HepG2 (cell line): ENCODE data around the gene TCP11X2. TPM values are rescaled to one million over a fixed set of nuclear protein-coding genes. Genes with fewer than 3 reads are reported as not detected.

Experiments used
- ATAC-seq: fragments of 200-7000 bp; cut with Tn5 transposase; 3 replicates; pipeline ENCODE4 v1.9.1; 2020; ENCODE audit warnings: mild to moderate bottlenecking, moderate library complexity
- BruUV-seq: library from RNA; stranded (reverse); fragments of 400-500 nt; replicated peaks from 2 replicates; lab custom pipeline; 2021; lab: Mats Ljungman, UMichigan
- CTCF ChIA-PET: fragments of 300-600 bp; formaldehyde crosslinking; extraction: SDS; loops from one replicate; lab custom pipeline; 2021; ENCODE audit warnings: low total read pairs, inconsistent platforms, low intra/inter-chr PET ratio; lab: Yijun Ruan, JAX
- POLR2A ChIA-PET: fragments of 350-600 bp; sonication (Branson Sonifier 250); formaldehyde crosslinking; loops from one replicate; lab custom pipeline; 2020; ENCODE audit warnings: antibody characterized with exemption, inconsistent platforms; lab: Yijun Ruan, JAX
- DNase-seq: peaks from one replicate; pipeline ENCODE4 v3.0.0-alpha.2; 2015; ENCODE audit warnings: low spot score
- FAIRE-seq: peaks from 3 replicates; lab custom pipeline; 2011; peaks lifted over from hg19 to GRCh38; lab: Jason Lieb, UNC
- H2AFZ ChIP-seq: one replicate; pipeline ENCODE4 v1.6.1; 2011; ENCODE audit warnings: low read length, inconsistent platforms
- H3K27ac ChIP-seq: fragments of 300-600 bp; 3 replicates; pipeline ENCODE4 v1.8.0; 2011; ENCODE audit warnings: mixed run types, mild to moderate bottlenecking, mixed read lengths, low read length, inconsistent platforms; ENCODE audit not compliant: insufficient read depth; ENCODE audit errors: extremely low read length
- H3K27me3 ChIP-seq, 2 experiments: fragments of 200-600 bp in 1 of 2; 2 replicates in 1 of 2; 3 replicates in 1 of 2; pipeline versions ENCODE4 v1.6.0 to v1.8.0; 2011; ENCODE audit warnings: low read length in 2 of 2, mild to moderate bottlenecking in 2 of 2, moderate library complexity in 2 of 2, inconsistent platforms in 1 of 2; ENCODE audit not compliant: insufficient read depth in 2 of 2, control insufficient read depth in 1 of 2
- H3K36me3 ChIP-seq, 2 experiments: fragments of 200-600 bp in 1 of 2; replicated peaks in 1 of 2; 2 replicates in 1 of 2; 3 replicates in 1 of 2; pipeline versions ENCODE4 v1.5.1 to v1.8.0; 2011; ENCODE audit warnings: low read length in 2 of 2, inconsistent platforms in 1 of 2; ENCODE audit not compliant: insufficient read depth in 2 of 2, control insufficient read depth in 1 of 2
- H3K4me1 ChIP-seq: 2 replicates; pipeline ENCODE4 v1.5.1; 2012; ENCODE audit warnings: low read length, inconsistent platforms; ENCODE audit not compliant: insufficient read depth
- H3K4me2 ChIP-seq: 2 replicates; pipeline ENCODE4 v1.6.0; 2011; ENCODE audit warnings: low read depth, low read length, inconsistent platforms
- H3K4me3 ChIP-seq, 3 experiments: fragments of 200-600 bp in 1 of 3; sonication (generic), shearing (Covaris generic) in 1 of 3; replicated peaks in 1 of 3; 2 replicates each; pipeline ENCODE4 v1.5.1; 2011 to 2016; ENCODE audit warnings: low read length in 3 of 3, inconsistent platforms in 2 of 3, low read depth in 2 of 3, mild to moderate bottlenecking in 2 of 3, control low read depth in 1 of 3, mixed read lengths in 1 of 3; ENCODE audit not compliant: insufficient read depth in 1 of 3
- H3K79me2 ChIP-seq: one replicate; pipeline ENCODE4 v1.6.1; 2011; ENCODE audit warnings: low read length, inconsistent platforms; ENCODE audit not compliant: insufficient read depth
- H3K9ac ChIP-seq: 2 replicates; pipeline ENCODE4 v1.6.0; 2011; ENCODE audit warnings: mild to moderate bottlenecking, low read depth, low read length, inconsistent platforms; ENCODE audit not compliant: insufficient read depth
- H3K9me3 ChIP-seq: 2 replicates; pipeline ENCODE4 v1.5.1; 2012; ENCODE audit warnings: mild to moderate bottlenecking, low read length
- H4K20me1 ChIP-seq: 2 replicates; pipeline ENCODE4 v1.6.0; 2011; ENCODE audit warnings: inconsistent platforms, mild to moderate bottlenecking, low read length, moderate library complexity; ENCODE audit not compliant: insufficient read depth
- ADNP ChIP-seq: sonication (generic); formaldehyde crosslinking; IDR thresholded peaks from 2 replicates; pipeline ENCODE4 v1.4.0; 2020; ENCODE audit warnings: missing genetic modification reagents
- AHR ChIP-seq: IDR thresholded peaks from 2 replicates; pipeline ENCODE4 v1.6.1; 2018; ENCODE audit warnings: missing genetic modification reagents, missing compliant biosample characterization
- FLYWCH1 ChIP-seq: sonication (generic); formaldehyde crosslinking; IDR thresholded peaks from 2 replicates; pipeline ENCODE4 v1.8.1; 2023; ENCODE audit warnings: mild to moderate bottlenecking, missing genetic modification reagents
- HES4 ChIP-seq: sonication (generic); formaldehyde crosslinking; IDR thresholded peaks from 2 replicates; pipeline ENCODE4 v1.9.0; 2021; ENCODE audit warnings: mild to moderate bottlenecking, missing genetic modification reagents, borderline replicate concordance
- MAF1 ChIP-seq: sonication (generic); formaldehyde crosslinking; IDR thresholded peaks from 2 replicates; pipeline ENCODE4 v1.5.0; 2020; ENCODE audit warnings: missing genetic modification reagents, borderline replicate concordance
- MAFF ChIP-seq: IDR thresholded peaks from 2 replicates; pipeline ENCODE4 v1.6.1; 2011; ENCODE audit warnings: low read depth, low read length, improper control_type of control experiment
- MAFK ChIP-seq, 2 experiments: IDR thresholded peaks in 1 of 2; conservative IDR thresholded peaks in 1 of 2; 2 replicates each; pipeline ENCODE4 v1.6.1; 2011; ENCODE audit warnings: improper control_type of control experiment in 2 of 2, low read length in 2 of 2
- SIN3A ChIP-seq: IDR thresholded peaks from 2 replicates; pipeline ENCODE4 v1.6.1; 2011; ENCODE audit warnings: low read depth, mild to moderate bottlenecking, control low read depth, low read length, borderline replicate concordance
- ZMYM3 ChIP-seq: sonication (generic); formaldehyde crosslinking; IDR thresholded peaks from 2 replicates; pipeline ENCODE4 v1.5.1; 2020; ENCODE audit warnings: mild to moderate bottlenecking, missing genetic modification reagents
- ZNF10 ChIP-seq: sonication (generic); formaldehyde crosslinking; IDR thresholded peaks from 2 replicates; pipeline ENCODE4 v1.4.0; 2020; ENCODE audit warnings: mild to moderate bottlenecking, low read depth, missing genetic modification reagents, borderline replicate concordance
- WGBS: methylation state at CpG from one replicate; pipeline ENCODE4 v1.1.6; 2017; ENCODE audit warnings: low lambda C conversion rate; 5-methylcytosine and 5-hydroxymethylcytosine counted together
- in situ Hi-C: cut with HindIII; loops from 2 replicates; pipeline ENCODE4 v1.10.0; 2017; ENCODE audit warnings: low pct_unique_long_range_greater_than_20kb; ENCODE audit not compliant: extremely low pct_ligation_motif_present
- intact Hi-C: fragments of 100-400 bp; cut with micrococcal nuclease; formaldehyde crosslinking; loops from one replicate; pipeline ENCODE4 v1.10.0; 2022; ENCODE audit not compliant: unreplicated experiment
- polyA plus RNA-seq, 8 experiments: library from polyadenylated mRNA; depleted of rRNA in 3 of 8; stranded (reverse) in 7 of 8; unstranded in 1 of 8; fragments of >200 nt; fragmentation: Illumina TruSeq in 4 of 8; extraction: Trizol in 4 of 8; gene quantifications; 2 replicates each; pipeline versions ENCODE4 v1.2.1 to v1.2.3, GENCODE V29; 2011 to 2016; ENCODE audit warnings: low read depth in 4 of 8, missing spikeins in 1 of 8, mixed read lengths in 1 of 8; ENCODE audit not compliant: insufficient read depth in 1 of 8
- total RNA-seq, 5 experiments: library from RNA; depleted of rRNA; stranded (reverse); fragments of >200 nt; fragmentation: Illumina TruSeq; extraction: Trizol; gene quantifications; 2 replicates each; pipeline ENCODE4 v1.2.3, GENCODE V29; 2016; ENCODE audit warnings: low read depth in 1 of 5

The TCP11X2 gene
- total and polyA plus RNA-seq, 2 of the 13 experiments (the other 11 are each of a cell fraction or from before 2014, with no cell fraction given): not detected

DNA sequence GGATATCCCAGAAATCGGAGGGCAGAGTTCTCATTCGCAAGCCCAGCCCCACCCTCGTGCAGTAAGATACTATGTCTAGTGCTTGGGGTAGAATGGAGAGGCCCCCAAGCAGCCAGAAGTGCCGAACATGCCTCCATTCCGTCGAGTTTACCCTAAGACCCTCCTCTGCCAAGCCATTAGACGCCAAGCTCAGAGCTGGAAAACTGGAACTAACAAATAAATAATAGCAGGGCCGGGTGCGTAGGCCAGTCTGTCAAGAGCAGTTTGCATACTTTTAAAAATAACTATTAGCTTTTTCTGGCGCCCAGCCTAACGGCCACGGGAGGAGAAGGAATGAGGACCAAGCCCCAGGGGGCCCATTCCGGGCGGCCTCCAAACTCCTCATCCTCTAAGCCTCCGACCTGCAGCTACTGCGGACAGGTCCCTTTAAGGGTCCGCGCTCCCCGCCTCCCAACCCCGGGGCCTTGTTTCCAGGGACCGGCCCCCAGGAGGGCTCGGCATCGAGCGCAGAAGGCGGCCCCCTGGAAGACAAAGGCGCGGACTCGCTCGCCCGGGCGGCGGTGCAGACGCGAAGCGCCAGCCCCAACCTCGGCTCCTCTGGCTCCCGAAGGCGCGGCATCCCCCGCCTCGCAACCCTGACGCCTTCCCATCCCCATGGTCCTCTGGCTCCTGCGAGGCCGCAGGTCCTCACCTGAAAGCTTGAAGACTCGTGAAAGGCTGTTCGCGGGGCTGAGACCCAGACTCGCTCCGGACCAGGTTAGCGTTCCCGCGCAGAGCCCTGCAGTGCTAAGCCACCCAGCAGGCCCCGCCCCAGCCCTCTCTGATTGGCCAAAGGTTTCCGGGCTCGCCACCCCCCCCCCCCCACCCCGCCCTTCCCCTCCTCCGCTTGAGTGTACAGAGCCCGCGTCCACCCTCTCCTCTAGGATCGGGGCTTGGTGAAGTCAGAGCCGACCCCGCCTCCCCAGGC is 44.6 kb upstream of the TCP11X2 start, which contains the start of gene TMSB15A:
Gene TMSB15A, minus strand, starts transcription at position 765 of the 967 bp plus-strand sequence.
- no peaks in the 10 kb centered on the region for H3K36me3 ChIP-seq
- BruUV-seq: no TSS peak
- peak within 1 kb of the TSS in 1 of 3 experiments; percentile 52; a peak in 1 of 6 replicates for H3K4me3 ChIP-seq
- in situ Hi-C loops: no loop called here
- H3K4me1 ChIP-seq: no peaks in the 10 kb centered on the region
- peak; percentile 67 for ATAC-seq
- DNase-seq: no peak
- no peak for FAIRE-seq
- intact Hi-C loops: no loop called here
- no peak within 1 kb of the TSS for H3K27ac ChIP-seq
- WGBS: 40% methylated on average over 6 of the region's 62 CpGs
- TF ChIP-seq MAF1 (CRISPR knock-in tag) (no peak), AHR (CRISPR knock-in tag) (no peak), FLYWCH1 (no peak), HES4 (CRISPR knock-in tag) (no peak), ADNP (no peak), ZNF10 (CRISPR knock-in tag) (no peak)
- H3K9me3 ChIP-seq: no peaks in the 10 kb centered on the region
- peak within 1 kb of the TSS; percentile 32; the same call in 1 of the 2 replicates for H3K4me2 ChIP-seq
- H3K27me3 ChIP-seq: peaks cover 0 to 1% of the 10 kb centered on the region in 2 experiments; a peak in 1 of 5 replicates
- POLR2A ChIA-PET: no interaction called here
- no peak within 1 kb of the TSS for H2AFZ ChIP-seq
- no peak within 1 kb of the TSS for H3K9ac ChIP-seq
- no peaks in the 10 kb centered on the region for H4K20me1 ChIP-seq
- H3K79me2 ChIP-seq: no peaks in the 10 kb centered on the region
- CTCF ChIA-PET: no interaction called here

DNA sequence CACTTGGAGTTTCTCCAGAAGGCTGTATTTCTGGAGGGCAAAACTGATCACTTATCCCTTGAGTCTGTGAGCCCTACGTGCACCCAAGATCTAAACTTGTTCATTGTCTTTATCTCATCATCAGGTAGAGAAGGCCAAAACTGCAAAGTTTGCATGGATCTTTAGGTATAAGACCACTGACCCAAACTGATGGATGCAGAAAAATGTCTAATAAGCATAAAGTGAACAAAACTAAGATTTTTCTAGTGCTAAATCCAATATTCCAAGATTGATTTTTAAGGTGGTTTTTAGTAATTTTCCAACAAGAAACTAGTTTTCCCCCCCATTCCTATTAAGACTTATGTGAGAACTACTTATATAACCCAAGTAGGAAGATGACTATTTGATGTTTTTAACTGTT is 42.9 kb upstream of the TCP11X2 start:
- in situ Hi-C loops (no loop called here), intact Hi-C loops (no loop called here)
- POLR2A ChIA-PET: no interaction called here
- CTCF ChIA-PET: no interaction called here
- H3K4me1 ChIP-seq: no peaks in the 10 kb centered on the region
- H3K79me2 ChIP-seq: no peaks in the 10 kb centered on the region
- WGBS: 11% methylated on average over 1 of the region's 1 CpG
- no TSS peak for BruUV-seq
- no peak for FAIRE-seq
- H4K20me1 ChIP-seq: no peaks in the 10 kb centered on the region
- H3K4me3 ChIP-seq: no peak overlapping the region
- peaks cover 0 to 1% of the 10 kb centered on the region in 2 experiments; a peak in 1 of 5 replicates for H3K27me3 ChIP-seq
- H2AFZ ChIP-seq: no peak overlapping the region
- TF ChIP-seq MAFK (conservative IDR thresholded peaks at IDR 0.05 in 1 of 2, IDR thresholded peaks at IDR 0.05 in 1 of 2; ENCODE audit: low read length in 2 of 2) (peak; percentile 32 to 63; a peak in 3 of 4 replicates), SIN3A (no peak), MAFF (peak; percentile 44), ZMYM3 (no peak)
- H3K27ac ChIP-seq: no peak overlapping the region
- H3K9ac ChIP-seq: no peak overlapping the region
- no peaks in the 10 kb centered on the region for H3K9me3 ChIP-seq
- no peak for DNase-seq
- ATAC-seq: no peak
- H3K36me3 ChIP-seq: no peaks in the 10 kb centered on the region
- no peak overlapping the region for H3K4me2 ChIP-seq
